ENCODE data around the gene NLRP10.

The NLRP10 gene

GRCh38 chr11:8004008-8004407 lies 38.8 kb upstream of the NLRP10 start (continued):
- TF ChIP-seq, protein P1, sequence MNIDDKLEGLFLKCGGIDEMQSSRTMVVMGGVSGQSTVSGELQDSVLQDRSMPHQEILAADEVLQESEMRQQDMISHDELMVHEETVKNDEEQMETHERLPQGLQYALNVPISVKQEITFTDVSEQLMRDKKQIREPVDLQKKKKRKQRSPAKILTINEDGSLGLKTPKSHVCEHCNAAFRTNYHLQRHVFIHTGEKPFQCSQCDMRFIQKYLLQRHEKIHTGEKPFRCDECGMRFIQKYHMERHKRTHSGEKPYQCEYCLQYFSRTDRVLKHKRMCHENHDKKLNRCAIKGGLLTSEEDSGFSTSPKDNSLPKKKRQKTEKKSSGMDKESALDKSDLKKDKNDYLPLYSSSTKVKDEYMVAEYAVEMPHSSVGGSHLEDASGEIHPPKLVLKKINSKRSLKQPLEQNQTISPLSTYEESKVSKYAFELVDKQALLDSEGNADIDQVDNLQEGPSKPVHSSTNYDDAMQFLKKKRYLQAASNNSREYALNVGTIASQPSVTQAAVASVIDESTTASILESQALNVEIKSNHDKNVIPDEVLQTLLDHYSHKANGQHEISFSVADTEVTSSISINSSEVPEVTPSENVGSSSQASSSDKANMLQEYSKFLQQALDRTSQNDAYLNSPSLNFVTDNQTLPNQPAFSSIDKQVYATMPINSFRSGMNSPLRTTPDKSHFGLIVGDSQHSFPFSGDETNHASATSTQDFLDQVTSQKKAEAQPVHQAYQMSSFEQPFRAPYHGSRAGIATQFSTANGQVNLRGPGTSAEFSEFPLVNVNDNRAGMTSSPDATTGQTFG (tag by site-specific recombination; IDR thresholded peaks at IDR 0.05; ENCODE audit: borderline replicate concordance), result no peak
- TF ChIP-seq, protein P2, sequence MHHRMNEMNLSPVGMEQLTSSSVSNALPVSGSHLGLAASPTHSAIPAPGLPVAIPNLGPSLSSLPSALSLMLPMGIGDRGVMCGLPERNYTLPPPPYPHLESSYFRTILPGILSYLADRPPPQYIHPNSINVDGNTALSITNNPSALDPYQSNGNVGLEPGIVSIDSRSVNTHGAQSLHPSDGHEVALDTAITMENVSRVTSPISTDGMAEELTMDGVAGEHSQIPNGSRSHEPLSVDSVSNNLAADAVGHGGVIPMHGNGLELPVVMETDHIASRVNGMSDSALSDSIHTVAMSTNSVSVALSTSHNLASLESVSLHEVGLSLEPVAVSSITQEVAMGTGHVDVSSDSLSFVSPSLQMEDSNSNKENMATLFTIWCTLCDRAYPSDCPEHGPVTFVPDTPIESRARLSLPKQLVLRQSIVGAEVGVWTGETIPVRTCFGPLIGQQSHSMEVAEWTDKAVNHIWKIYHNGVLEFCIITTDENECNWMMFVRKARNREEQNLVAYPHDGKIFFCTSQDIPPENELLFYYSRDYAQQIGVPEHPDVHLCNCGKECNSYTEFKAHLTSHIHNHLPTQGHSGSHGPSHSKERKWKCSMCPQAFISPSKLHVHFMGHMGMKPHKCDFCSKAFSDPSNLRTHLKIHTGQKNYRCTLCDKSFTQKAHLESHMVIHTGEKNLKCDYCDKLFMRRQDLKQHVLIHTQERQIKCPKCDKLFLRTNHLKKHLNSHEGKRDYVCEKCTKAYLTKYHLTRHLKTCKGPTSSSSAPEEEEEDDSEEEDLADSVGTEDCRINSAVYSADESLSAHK (tag by site-specific recombination; IDR thresholded peaks at IDR 0.05), result no peak

GRCh38 chr11:8003187-8003586 lies 37.9 kb upstream of the NLRP10 start:
- ChIA-PET POLR2A (interaction anchor here (1.2 kb wide), 1 partner anchor 96 kb away, joined by 3 read pairs; no protein-coding TSS in a partner anchor), CTCF (interaction anchor here (1.1 to 11.0 kb wide), 4 partner anchors 30 to 90 kb away, joined by 3 to 532 read pairs (median 4); no protein-coding TSS in a partner anchor)
- Histone ChIP-seq H3K36me3 (ENCODE audit: control insufficient read depth in 2 of 2, insufficient read depth in 1 of 2, low read length in 2 of 2) (peaks cover 9 to 23% of the 10 kb centered on the region in 2 experiments; a peak in 2 of 3 replicates), H3K27ac (ENCODE audit: extremely low read depth, low read depth, low read length) (no peak overlapping the region), H3K9me3 (ENCODE audit: control insufficient read depth, insufficient read depth, low read depth, low read length) (no peaks in the 10 kb centered on the region), H3K4me3 (ENCODE audit: low read depth, low read length) (no peak overlapping the region), H3K4me1 (ENCODE audit: control insufficient read depth, insufficient read depth, low read length) (no peaks in the 10 kb centered on the region)
- TF ChIP-seq SP7 (tag by site-specific recombination; IDR thresholded peaks at IDR 0.05) (no peak), ZBTB48 (tag by site-specific recombination; IDR thresholded peaks at IDR 0.05) (no peak), ZNF747 (tag by site-specific recombination; IDR thresholded peaks at IDR 0.05) (no peak), KLF9 (tag by site-specific recombination; IDR thresholded peaks at IDR 0.05; ENCODE audit: low read depth) (no peak), SALL2 (tag by site-specific recombination; IDR thresholded peaks at IDR 0.05; ENCODE audit: borderline replicate concordance) (no peak), ZNF239 (tag by site-specific recombination; IDR thresholded peaks at IDR 0.05) (no peak), ZNF544 (tag by site-specific recombination; IDR thresholded peaks at IDR 0.05) (no peak), ZNF341 (tag by site-specific recombination; IDR thresholded peaks at IDR 0.05; ENCODE audit: low read depth) (no peak), ZNF112 (tag by site-specific recombination; IDR thresholded peaks at IDR 0.05) (no peak), ZNF169 (tag by site-specific recombination; IDR thresholded peaks at IDR 0.05) (no peak), TRIM28 (IDR thresholded peaks at IDR 0.05; ENCODE audit: borderline replicate concordance, low read length) (no peak)
- TF ChIP-seq, protein P3, sequence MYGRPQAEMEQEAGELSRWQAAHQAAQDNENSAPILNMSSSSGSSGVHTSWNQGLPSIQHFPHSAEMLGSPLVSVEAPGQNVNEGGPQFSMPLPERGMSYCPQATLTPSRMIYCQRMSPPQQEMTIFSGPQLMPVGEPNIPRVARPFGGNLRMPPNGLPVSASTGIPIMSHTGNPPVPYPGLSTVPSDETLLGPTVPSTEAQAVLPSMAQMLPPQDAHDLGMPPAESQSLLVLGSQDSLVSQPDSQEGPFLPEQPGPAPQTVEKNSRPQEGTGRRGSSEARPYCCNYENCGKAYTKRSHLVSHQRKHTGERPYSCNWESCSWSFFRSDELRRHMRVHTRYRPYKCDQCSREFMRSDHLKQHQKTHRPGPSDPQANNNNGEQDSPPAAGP (tag by site-specific recombination; IDR thresholded peaks at IDR 0.05), result no peak
- TF ChIP-seq, protein P4, sequence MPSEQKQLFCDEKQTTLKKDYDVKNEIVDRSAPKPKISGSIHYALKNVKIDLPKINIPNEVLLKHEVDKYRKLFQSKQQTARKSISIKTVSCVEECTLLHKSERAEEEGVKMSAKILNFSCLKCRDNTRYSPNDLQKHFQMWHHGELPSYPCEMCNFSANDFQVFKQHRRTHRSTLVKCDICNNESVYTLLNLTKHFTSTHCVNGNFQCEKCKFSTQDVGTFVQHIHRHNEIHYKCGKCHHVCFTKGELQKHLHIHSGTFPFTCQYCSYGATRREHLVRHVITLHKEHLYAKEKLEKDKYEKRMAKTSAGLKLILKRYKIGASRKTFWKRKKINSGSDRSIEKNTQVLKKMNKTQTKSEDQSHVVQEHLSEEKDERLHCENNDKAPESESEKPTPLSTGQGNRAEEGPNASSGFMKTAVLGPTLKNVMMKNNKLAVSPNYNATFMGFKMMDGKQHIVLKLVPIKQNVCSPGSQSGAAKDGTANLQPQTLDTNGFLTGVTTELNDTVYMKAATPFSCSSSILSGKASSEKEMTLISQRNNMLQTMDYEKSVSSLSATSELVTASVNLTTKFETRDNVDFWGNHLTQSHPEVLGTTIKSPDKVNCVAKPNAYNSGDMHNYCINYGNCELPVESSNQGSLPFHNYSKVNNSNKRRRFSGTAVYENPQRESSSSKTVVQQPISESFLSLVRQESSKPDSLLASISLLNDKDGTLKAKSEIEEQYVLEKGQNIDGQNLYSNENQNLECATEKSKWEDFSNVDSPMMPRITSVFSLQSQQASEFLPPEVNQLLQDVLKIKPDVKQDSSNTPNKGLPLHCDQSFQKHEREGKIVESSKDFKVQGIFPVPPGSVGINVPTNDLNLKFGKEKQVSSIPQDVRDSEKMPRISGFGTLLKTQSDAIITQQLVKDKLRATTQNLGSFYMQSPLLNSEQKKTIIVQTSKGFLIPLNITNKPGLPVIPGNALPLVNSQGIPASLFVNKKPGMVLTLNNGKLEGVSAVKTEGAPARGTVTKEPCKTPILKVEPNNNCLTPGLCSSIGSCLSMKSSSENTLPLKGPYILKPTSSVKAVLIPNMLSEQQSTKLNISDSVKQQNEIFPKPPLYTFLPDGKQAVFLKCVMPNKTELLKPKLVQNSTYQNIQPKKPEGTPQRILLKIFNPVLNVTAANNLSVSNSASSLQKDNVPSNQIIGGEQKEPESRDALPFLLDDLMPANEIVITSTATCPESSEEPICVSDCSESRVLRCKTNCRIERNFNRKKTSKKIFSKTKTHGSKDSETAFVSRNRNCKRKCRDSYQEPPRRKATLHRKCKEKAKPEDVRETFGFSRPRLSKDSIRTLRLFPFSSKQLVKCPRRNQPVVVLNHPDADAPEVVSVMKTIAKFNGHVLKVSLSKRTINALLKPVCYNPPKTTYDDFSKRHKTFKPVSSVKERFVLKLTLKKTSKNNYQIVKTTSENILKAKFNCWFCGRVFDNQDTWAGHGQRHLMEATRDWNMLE (tag by site-specific recombination; conservative IDR thresholded peaks at IDR 0.05; ENCODE audit: low read depth), result no peak

Measured in HEK293 (cell line).